A549 (cell line): ENCODE data around the gene ARHGAP10.

Experiments used
- BHLHE40 ChIP-seq: IDR thresholded peaks from 2 replicates; pipeline ENCODE4 v1.6.1; 2012; ENCODE audit warnings: low read depth, low read length, inconsistent platforms
- CHD2 ChIP-seq: fragments of 150-350 bp; IDR thresholded peaks from 2 replicates; pipeline ENCODE4 v1.6.1; 2014; ENCODE audit warnings: low read length; ENCODE audit not compliant: partially characterized antibody
- CHD4 ChIP-seq: fragments of 200-600 bp; sonication (generic); IDR thresholded peaks from 2 replicates; pipeline ENCODE4 v1.6.1; 2016; ENCODE audit warnings: antibody characterized with exemption, mild to moderate bottlenecking, borderline replicate concordance
- EP300 ChIP-seq, 2 experiments: fragments of >200 bp; sonication (Bioruptor Twin); formaldehyde crosslinking; IDR thresholded peaks; 2 replicates in 1 of 2; 3 replicates in 1 of 2; pipeline ENCODE4 v1.6.1; 2016 to 2017
- ESRRA ChIP-seq: fragments of 150-350 bp; IDR thresholded peaks from 2 replicates; pipeline ENCODE4 v1.6.1; 2014; ENCODE audit warnings: mild to moderate bottlenecking, low read length, borderline replicate concordance
- HEYL ChIP-seq: fragments of 250-450 bp; sonication (Bioruptor Pico); IDR thresholded peaks from 2 replicates; pipeline ENCODE4 v1.8.0; 2021; ENCODE audit warnings: mild to moderate bottlenecking, moderate library complexity
- JUN ChIP-seq, 2 experiments: fragments of >200 bp; sonication (Bioruptor Twin); formaldehyde crosslinking; IDR thresholded peaks; 2 replicates in 1 of 2; 3 replicates in 1 of 2; pipeline ENCODE4 v1.6.1; 2016 to 2017
- KDM5A ChIP-seq: fragments of 200-600 bp; sonication (generic); IDR thresholded peaks from 2 replicates; pipeline ENCODE4 v1.6.1; 2016; ENCODE audit warnings: antibody characterized with exemption, mild to moderate bottlenecking
- POLR2A ChIP-seq: IDR thresholded peaks from 2 replicates; pipeline ENCODE4 v1.6.1; 2012; ENCODE audit warnings: mild to moderate bottlenecking, low read length
- RCOR1 ChIP-seq: fragments of 150-350 bp; IDR thresholded peaks from 2 replicates; pipeline ENCODE4 v1.6.1; 2014; ENCODE audit warnings: antibody characterized with exemption, low read length, low read depth
- RFX5 ChIP-seq: fragments of 450-650 bp; IDR thresholded peaks from 2 replicates; pipeline ENCODE4 v1.7.1; 2014; ENCODE audit warnings: antibody characterized with exemption, mild to moderate bottlenecking, moderate library complexity
- TP53 ChIP-seq: fragments of 250-450 bp; sonication (Bioruptor Pico); IDR thresholded peaks from 2 replicates; pipeline ENCODE4 v1.5.0; 2021; ENCODE audit warnings: mild to moderate bottlenecking, moderate library complexity
- ZFP36 ChIP-seq: fragments of 450-650 bp; IDR thresholded peaks from 2 replicates; pipeline ENCODE4 v1.6.1; 2014; ENCODE audit warnings: borderline replicate concordance; ENCODE audit not compliant: partially characterized antibody
- TF ChIP-seq, protein P1 (sequence below): fragments of >200 bp; sonication (Bioruptor Twin); formaldehyde crosslinking; IDR thresholded peaks from 3 replicates; pipeline ENCODE4 v1.5.1; 2016

DNA sequence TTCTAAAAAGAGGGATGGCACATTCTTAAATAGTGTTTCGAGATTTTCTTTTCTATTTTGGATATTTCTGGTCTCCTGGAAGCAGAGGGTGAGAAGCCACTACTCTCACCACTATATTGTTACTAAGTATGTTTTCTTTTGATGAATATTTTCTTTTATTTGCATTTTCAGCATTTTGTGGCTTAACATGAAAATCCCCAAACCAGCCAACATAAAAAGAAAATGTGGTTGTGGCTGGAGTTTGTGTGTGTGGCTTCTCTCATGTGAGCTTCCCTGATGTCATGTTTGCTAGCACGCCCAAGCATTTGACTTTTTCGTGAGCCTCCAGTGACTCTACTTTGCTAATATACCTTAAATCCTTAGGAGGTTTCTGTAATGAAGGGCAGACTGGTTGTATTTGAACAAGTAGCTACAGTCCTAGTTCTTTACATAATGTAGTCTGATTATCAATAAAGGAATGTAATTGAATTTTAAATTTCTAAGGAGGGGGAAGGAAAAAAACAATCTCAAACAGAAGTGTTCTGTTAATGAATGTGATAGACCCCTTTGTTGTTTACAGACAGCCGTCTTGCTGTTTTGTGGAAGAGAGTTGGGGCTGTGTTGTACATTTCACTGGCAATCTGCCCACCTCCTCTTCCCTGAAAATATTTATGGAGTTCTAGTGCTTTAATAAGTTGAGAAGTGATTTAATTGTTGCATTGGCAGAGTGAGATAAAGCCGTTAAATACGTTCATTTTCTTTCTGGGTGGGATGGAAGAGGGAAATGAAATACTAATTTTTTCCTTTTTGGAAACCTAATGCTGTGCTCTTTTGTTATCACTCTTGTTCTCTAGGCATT lies 114.6 kb downstream of the ARHGAP10 start:
- TF ChIP-seq POLR2A (no peak), RFX5 (no peak), EP300 (IDR thresholded peaks at IDR 0.05) (no peak), KDM5A (no peak), HEYL (no peak), ESRRA (no peak), TP53 (no peak), CHD2 (no peak), BHLHE40 (no peak), CHD4 (no peak), RCOR1 (no peak), ZFP36 (no peak), JUN (IDR thresholded peaks at IDR 0.05) (no peak)
- TF ChIP-seq, protein P1, sequence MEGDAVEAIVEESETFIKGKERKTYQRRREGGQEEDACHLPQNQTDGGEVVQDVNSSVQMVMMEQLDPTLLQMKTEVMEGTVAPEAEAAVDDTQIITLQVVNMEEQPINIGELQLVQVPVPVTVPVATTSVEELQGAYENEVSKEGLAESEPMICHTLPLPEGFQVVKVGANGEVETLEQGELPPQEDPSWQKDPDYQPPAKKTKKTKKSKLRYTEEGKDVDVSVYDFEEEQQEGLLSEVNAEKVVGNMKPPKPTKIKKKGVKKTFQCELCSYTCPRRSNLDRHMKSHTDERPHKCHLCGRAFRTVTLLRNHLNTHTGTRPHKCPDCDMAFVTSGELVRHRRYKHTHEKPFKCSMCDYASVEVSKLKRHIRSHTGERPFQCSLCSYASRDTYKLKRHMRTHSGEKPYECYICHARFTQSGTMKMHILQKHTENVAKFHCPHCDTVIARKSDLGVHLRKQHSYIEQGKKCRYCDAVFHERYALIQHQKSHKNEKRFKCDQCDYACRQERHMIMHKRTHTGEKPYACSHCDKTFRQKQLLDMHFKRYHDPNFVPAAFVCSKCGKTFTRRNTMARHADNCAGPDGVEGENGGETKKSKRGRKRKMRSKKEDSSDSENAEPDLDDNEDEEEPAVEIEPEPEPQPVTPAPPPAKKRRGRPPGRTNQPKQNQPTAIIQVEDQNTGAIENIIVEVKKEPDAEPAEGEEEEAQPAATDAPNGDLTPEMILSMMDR: no peak
